ENCODE results near the gene ZFP92.

The ZFP92 gene, protein sequence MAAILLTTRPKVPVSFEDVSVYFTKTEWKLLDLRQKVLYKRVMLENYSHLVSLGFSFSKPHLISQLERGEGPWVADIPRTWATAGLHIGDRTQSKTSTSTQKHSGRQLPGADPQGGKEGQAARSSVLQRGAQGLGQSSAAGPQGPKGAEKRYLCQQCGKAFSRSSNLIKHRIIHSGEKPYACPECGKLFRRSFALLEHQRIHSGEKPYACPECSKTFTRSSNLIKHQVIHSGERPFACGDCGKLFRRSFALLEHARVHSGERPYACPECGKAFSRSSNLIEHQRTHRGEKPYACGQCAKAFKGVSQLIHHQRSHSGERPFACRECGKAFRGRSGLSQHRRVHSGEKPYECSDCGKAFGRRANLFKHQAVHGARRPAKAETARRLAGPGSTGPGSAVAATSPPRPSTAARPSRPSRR

DNA sequence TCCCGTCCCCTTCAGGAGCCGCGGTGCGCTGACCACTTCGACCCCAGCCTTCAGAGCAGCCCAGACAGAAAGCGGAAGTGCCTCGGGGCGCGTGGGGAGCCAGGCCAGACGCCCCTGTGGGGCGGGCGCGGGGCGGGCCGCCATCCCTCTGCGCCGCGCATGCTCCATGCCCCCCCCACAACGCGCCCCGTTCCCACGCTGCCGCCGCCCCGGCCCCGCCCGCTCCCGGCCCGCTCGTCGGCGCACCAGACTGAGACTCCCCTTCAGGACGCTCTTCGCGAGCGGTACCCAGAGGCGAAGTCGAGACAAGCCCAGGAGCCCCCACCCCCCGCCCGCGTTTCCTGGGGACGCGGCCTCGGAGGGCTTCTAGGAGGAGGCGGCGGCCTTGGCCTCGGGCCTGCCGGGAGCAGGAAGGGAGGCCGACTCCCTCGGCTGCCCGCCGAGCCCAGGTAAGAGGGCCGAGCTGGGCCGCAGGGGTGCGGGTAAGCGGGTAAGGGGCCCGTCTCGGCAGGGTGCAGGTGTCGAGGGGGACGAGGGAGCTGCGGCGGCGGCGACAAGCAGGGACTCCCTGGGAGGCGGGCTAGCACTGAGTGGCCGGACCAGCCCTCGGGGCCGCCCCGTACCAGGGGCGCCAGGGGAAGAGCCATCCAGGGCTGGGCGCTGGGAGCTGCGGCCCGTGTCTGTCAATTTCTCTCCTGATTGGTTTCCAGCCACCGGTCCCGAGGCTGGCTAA lies at the start of gene ZFP92:
Gene ZFP92, plus strand, starts transcription at position 218 of the 733 bp plus-strand sequence. CDS start 6,851 bp downstream, outside the sequence.
- no peak for TF ChIP-seq GATA3 (IDR thresholded peaks at IDR 0.05; ENCODE audit: low read depth, low read length)

DNA sequence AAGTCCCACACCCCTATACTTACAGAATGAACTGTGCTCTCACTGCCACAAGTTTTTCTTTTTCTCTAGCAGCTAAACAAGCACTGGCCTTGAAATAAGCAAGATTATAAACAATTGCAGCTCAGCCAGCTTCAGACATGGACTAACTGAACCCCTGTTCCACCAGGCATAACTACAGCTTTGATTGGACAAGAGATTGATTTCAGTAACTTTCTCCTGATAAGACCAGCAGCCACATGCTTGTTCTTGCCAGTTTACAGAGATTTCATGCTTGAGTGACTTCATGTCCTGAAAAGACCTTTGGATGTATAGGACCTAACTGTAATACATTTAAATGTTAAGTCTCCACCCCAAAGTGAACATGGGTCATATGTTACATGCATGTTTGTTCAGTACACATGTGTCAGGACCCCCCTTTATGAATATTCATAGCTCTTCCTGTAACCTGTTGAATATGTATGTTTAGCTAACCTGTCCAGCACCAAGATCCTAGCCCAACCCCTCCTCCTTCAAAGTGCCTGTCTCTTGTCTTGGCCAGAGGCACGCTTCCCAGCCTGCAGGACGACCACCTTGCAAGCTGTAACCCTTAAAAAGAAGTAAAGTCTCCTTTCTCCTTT lies 49.4 kb upstream of the ZFP92 start:
- no peak for TF ChIP-seq GATA3 (IDR thresholded peaks at IDR 0.05; ENCODE audit: low read depth, low read length)
- TF ChIP-seq GATA2 (IDR thresholded peaks at IDR 0.05; ENCODE audit: low read depth, low read length), result no peak

DNA sequence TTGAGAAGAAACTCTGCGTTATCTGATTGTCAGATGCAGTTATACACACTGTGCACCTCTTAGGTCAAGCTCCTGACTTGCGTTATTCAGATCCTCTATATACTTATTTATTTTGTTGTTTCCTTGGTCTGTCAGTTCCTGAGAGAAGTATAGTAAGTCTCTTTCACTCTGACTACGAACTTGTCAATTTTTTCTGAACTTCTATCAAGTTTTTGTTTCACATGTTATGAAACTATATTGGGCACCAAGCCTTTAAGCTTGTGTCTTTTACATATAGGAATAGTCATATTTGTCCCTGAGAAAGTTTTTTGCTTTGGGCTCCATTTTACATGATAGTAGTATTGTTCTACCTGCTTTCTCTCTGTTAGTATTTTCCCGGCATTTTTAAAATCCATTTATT lies 45.6 kb upstream of the ZFP92 start:
- TF ChIP-seq GATA2 (IDR thresholded peaks at IDR 0.05; ENCODE audit: low read depth, low read length) (no peak), GATA3 (IDR thresholded peaks at IDR 0.05; ENCODE audit: low read depth, low read length) (no peak)

DNA sequence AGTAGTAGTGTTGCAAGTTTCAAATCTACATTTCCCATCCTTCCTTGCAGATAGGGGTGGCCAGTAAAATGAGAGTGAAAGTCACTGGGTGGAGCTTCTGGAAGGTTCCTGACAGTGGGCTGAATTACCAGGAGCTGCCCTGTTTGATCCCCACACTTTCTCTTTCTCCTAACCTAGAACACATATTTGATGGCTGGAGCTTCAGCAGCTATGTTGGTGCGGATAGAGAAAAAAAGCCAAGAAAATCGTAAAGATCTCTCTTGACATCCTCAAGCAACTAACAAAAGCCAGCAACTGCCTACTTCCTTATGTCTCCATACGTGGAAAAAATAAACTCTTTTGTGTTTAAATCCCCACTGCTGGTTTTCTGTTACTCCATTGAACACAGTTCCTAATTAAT lies 45.2 kb upstream of the ZFP92 start:
- TF ChIP-seq GATA3 (IDR thresholded peaks at IDR 0.05; ENCODE audit: low read depth, low read length) (no peak), GATA2 (IDR thresholded peaks at IDR 0.05; ENCODE audit: low read depth, low read length) (no peak)

DNA sequence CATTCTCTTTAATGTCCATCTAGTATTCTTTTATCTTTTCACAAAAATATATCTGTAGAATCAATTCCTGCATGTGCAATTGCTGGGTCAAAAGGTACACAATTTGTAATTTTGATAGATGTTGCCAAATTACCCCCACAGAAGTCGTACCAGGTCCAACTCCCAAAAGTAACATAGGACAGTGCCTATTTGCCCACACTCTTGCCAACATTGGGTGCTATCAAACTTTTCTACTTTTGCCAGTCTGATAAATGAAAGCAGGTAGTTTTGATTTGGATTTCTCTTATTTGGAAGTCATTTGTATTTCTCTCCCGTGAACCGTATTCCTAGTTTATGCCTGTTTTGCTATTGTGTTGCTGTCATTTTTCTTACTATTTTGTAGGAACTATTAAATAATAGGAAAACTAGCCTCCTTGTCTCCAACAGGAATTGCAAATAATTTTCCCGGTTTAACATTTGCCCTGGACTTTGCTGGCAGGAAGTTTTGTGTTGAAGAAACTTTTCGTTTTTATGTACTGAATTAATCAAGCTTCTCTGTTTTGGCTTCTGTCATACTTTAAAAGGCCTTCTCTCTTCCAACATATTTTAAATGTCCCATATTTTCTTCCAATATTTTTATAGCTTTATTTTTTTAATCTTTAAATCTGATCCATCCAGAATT lies 44.3 kb upstream of the ZFP92 start:
- TF ChIP-seq GATA2 (IDR thresholded peaks at IDR 0.05; ENCODE audit: low read depth, low read length), result no peak
- no peak for TF ChIP-seq GATA3 (IDR thresholded peaks at IDR 0.05; ENCODE audit: low read depth, low read length)

DNA sequence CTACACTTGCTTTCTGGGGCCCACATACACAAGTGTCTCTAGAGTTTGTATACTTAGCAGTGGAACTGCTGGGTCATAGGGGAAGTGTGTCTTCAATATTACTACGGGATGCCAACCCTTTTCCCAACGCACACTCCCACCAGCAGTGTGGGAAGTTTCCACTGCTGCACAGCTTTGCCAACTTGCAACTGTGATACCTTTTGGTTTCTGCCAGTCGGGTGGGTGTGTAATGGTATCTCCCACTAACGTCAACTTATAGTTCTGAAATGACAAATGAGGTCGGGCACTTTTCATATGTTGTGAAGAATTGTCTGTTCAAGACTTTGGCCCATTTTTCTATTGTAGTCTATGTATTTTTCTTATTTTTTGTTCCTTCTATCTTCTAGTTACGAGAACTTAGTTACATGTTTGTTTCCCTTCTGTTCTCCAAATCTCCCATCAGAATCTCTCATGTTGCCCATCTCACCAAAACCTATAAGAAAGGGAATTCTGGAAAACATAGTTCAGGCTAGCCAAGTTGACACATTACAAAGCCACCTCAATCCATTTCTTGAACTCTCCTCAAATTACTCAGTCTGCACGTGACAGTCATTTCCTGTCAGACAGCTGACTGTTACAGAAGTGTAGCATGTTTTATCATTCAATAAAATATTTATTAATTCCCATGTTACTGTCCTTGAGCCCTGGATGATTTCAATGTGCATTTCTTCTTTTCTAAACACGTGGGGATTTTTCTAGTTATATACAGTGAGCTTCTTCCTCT lies 40.8 kb upstream of the ZFP92 start:
- TF ChIP-seq GATA2 (IDR thresholded peaks at IDR 0.05; ENCODE audit: low read depth, low read length) (no peak), GATA3 (IDR thresholded peaks at IDR 0.05; ENCODE audit: low read depth, low read length) (no peak)

DNA sequence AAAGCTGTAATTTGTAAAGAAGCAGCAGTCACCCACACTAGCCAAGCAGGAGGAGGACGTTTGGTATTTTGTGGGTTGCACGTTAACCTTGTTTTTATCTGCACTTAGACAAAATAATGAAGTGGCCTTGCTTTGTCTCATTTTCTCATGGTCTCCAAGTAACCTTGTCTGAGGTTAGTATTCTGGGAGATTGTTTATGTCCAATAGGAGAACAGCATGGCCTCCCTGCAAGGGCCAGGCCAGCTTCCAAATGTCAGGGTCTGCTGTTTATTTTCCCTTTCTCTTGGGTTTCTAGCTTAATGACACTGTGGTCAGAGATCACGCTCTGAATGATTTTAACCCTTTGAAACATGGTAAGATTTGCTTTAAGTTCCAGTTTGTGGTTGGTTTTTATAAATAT lies 40.0 kb upstream of the ZFP92 start:
- TF ChIP-seq GATA3 (IDR thresholded peaks at IDR 0.05; ENCODE audit: low read depth, low read length) (no peak), GATA2 (IDR thresholded peaks at IDR 0.05; ENCODE audit: low read depth, low read length) (no peak)

DNA sequence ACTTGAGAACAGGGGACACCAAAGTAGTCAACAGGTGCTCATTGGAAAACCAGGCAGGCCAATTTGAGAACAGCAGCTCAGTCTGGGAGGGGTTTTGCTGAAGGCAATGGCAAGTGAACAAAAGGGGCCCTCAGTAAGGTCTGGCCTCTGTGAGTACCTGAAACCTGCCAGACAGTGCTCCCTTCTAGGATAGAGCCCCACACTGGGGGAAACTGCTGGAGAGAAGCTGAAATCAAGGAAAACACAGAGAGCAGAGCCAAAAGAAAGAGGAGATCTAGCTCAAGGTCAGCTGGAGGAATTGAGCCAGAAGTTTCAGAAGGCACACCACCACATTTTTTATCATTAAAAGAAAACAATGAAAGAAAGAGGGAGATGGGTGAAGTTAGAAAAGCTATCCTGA lies 38.3 kb upstream of the ZFP92 start:
- no peak for TF ChIP-seq GATA3 (IDR thresholded peaks at IDR 0.05; ENCODE audit: low read depth, low read length)
- no peak for TF ChIP-seq GATA2 (IDR thresholded peaks at IDR 0.05; ENCODE audit: low read depth, low read length)

DNA sequence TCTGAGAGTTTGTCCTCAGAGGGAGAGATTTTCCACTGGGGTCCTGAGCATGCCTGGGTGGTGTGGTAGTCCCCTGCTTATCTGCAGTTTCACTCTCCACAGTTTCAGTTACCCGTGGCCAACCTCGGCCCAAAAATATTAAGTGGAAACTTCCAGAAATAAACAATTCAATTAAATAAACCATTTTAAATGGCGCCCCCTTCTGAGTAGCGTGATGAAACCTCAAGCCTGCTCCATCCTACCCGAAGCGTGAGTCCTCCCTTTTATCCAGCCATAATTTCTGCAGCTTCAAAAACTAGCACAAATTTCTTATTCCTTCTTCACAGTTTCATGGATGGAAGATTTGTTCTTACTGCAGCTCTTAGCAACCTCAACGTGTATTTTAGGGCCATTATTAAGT lies 36.8 kb upstream of the ZFP92 start:
- TF ChIP-seq GATA2 (IDR thresholded peaks at IDR 0.05; ENCODE audit: low read depth, low read length), result no peak

DNA sequence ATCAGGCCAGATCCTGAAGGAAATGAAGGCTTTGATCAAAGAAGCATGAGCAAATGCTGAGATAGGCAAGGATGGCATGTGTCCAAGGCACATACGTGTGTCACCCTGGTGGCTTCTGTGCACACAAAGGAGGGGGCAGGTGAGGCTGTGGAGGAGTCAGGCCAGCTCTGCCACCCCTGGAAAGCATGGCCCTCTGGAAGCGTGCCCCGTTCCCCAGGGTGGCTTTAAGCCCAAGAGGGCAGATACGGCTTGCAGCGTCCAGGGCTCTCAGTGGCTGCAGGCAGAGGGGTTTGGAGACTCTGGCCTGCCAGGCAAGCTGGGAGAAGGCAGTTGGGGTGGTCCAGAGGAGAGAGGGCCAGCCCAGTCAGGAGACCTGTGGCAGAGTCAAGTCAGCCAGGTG lies 35.7 kb upstream of the ZFP92 start:
- TF ChIP-seq GATA2 (IDR thresholded peaks at IDR 0.05; ENCODE audit: low read depth, low read length) (no peak), GATA3 (IDR thresholded peaks at IDR 0.05; ENCODE audit: low read depth, low read length) (no peak)

DNA sequence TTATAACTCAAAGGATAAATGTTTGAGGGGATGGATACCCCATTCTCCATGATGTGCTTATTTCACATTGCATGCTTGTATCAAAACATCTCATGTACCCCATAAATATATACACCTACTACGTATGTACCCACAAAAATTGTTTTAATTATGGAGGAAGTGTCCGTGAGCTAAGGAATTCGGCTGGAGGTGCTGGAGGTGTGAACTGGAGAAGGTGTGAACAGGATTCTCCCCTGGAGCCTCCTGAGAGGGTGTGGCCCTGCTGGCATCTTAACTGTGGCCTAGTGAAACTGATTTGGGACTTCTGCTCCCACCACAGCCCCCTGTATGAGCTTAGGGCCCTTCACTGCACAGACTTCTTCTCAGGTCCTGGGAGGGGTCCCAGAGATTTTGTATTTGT lies 33.5 kb upstream of the ZFP92 start:
- TF ChIP-seq GATA3 (IDR thresholded peaks at IDR 0.05; ENCODE audit: low read depth, low read length) (no peak), GATA2 (IDR thresholded peaks at IDR 0.05; ENCODE audit: low read depth, low read length) (no peak)

DNA sequence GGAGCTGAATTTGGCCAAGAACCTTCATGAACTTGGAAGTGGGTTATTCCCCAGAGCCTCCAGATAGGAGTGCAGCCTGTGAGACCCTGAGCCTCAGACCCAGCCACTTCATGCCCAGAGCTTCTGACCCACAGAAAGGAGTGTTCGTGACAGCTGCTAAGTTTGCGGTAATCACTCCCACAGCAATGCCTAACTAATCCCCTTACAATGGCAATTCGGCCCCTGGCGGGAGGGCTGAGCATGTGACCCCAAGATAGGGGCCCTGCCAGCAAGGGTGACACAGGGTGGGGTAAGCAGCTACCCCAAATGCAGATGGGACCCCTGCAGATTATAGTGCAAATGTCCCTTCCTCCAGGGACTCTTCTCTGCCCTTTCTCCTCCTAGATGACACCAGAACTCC lies 32.7 kb upstream of the ZFP92 start:
- TF ChIP-seq GATA3 (IDR thresholded peaks at IDR 0.05; ENCODE audit: low read depth, low read length) (no peak), GATA2 (IDR thresholded peaks at IDR 0.05; ENCODE audit: low read depth, low read length) (no peak)

DNA sequence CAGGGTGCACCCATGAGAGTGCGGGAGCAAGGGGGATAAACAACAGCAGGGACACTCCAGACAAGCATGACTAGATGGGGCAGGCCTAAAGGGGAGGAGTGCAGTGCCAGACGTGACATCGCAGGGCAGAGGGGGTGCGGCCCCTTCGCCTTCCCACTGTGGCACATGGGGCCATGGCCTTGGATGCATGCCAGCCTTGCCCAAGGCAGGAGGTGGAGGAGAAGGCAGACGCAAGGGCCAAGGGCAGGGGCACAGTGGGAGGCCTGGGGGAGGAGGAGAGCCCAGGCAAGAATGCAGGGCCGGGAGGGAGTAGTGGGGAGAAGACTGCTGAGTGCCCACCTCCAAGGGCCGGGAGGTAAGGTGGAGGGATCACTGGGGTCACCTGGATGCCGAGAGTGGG lies 31.8 kb upstream of the ZFP92 start:
- no peak for TF ChIP-seq GATA3 (IDR thresholded peaks at IDR 0.05; ENCODE audit: low read depth, low read length)
- no peak for TF ChIP-seq GATA2 (IDR thresholded peaks at IDR 0.05; ENCODE audit: low read depth, low read length)

All from SH-SY5Y (cell line).